ENCODE results near the gene SIX1.

- TF ChIP-seq EZH2phosphoT487 (IDR thresholded peaks at IDR 0.05; ENCODE audit: insufficient read depth, low read depth) (no peak), EZH2 (IDR thresholded peaks at IDR 0.05; ENCODE audit: insufficient read depth, poor library complexity, severe bottlenecking) (no peak)
Observed at GRCh38 chr14:60646226-60646818, 3.0 kb downstream of the SIX1 start.
